GM12878 (cell line): ENCODE measurements around the gene SYNGAP1. TPM values are rescaled to one million over a fixed set of nuclear protein-coding genes. Genes with fewer than 3 reads are reported as not detected.

Source experiments
- ATAC-seq: fragments of 200-7000 bp; cut with Tn5 transposase; 3 replicates; pipeline ENCODE4 v1.9.1; 2020; ENCODE audit warnings: mild to moderate bottlenecking, moderate library complexity
- BruUV-seq: library from RNA; stranded (reverse); fragments of 400-500 nt; replicated peaks from 2 replicates; lab custom pipeline; 2021; lab: Mats Ljungman, UMichigan
- CTCF ChIA-PET: fragments of 300-600 bp; sonication (Branson Sonifier 250); formaldehyde crosslinking; extraction: SDS; loops from one replicate; lab custom pipeline; 2021; ENCODE audit warnings: inconsistent platforms; lab: Yijun Ruan, JAX
- POLR2A ChIA-PET: fragments of 350-600 bp; formaldehyde crosslinking; extraction: SDS; loops from one replicate; lab custom pipeline; 2021; ENCODE audit warnings: inconsistent platforms; lab: Charles Lee
- RAD21 ChIA-PET: fragments of 300-600 bp; sonication (Branson Sonifier 250); formaldehyde crosslinking; loops from one replicate; lab custom pipeline; 2023; ENCODE audit warnings: antibody characterized with exemption; ENCODE audit not compliant: unreplicated experiment; lab: Charles Lee
- SMC1A ChIA-PET: fragments of 300-600 bp; sonication (Branson Sonifier 250); formaldehyde crosslinking; loops from one replicate; lab custom pipeline; 2023; ENCODE audit not compliant: unreplicated experiment, uncharacterized antibody; lab: Charles Lee
- DNase-seq: peaks from one replicate; pipeline ENCODE4 v3.0.0-alpha.2; 2011; ENCODE audit warnings: low read depth, low spot score
- FAIRE-seq: peaks from 3 replicates; lab custom pipeline; 2011; peaks lifted over from hg19 to GRCh38; lab: Jason Lieb, UNC
- H2AFZ ChIP-seq: 2 replicates; pipeline ENCODE4 v1.6.0; 2011; ENCODE audit warnings: low read depth, low read length, control low read depth; ENCODE audit not compliant: control insufficient read depth
- H3K27ac ChIP-seq: 2 replicates; pipeline ENCODE4 v1.5.1; 2011; ENCODE audit warnings: control low read depth; ENCODE audit not compliant: control insufficient read depth, insufficient read depth
- H3K27me3 ChIP-seq, 2 experiments: replicated peaks in 1 of 2; 2 replicates each; pipeline versions ENCODE4 v1.6.0 to v1.6.1; 2011; ENCODE audit warnings: low read length in 1 of 2; ENCODE audit not compliant: control insufficient read depth in 2 of 2, insufficient read depth in 2 of 2
- H3K36me3 ChIP-seq, 2 experiments: 2 replicates each; pipeline ENCODE4 v1.5.1; 2011; ENCODE audit warnings: low read length in 1 of 2; ENCODE audit not compliant: control insufficient read depth in 2 of 2, insufficient read depth in 2 of 2
- H3K4me1 ChIP-seq: 2 replicates; pipeline ENCODE4 v1.6.1; 2011; ENCODE audit warnings: mild to moderate bottlenecking, low read length, moderate library complexity, mixed read lengths; ENCODE audit not compliant: control insufficient read depth, insufficient read depth
- H3K4me2 ChIP-seq: 2 replicates; pipeline ENCODE4 v1.6.0; 2011; ENCODE audit warnings: control low read depth; ENCODE audit not compliant: control insufficient read depth, insufficient read depth
- H3K4me3 ChIP-seq: fragments of 200-600 bp; sonication (generic); 2 replicates; pipeline ENCODE4 v1.5.1; 2016
- H3K79me2 ChIP-seq: 2 replicates; pipeline ENCODE4 v1.6.0; 2011; ENCODE audit warnings: low read length; ENCODE audit not compliant: control insufficient read depth, insufficient read depth
- H3K9ac ChIP-seq: 2 replicates; pipeline ENCODE4 v1.8.0; 2011; ENCODE audit warnings: low read length, control low read depth, mixed read lengths; ENCODE audit not compliant: control insufficient read depth, insufficient read depth
- H3K9me3 ChIP-seq: replicated peaks from 3 replicates; pipeline ENCODE4 v1.5.1; 2011; ENCODE audit warnings: mild to moderate bottlenecking, low read length; ENCODE audit not compliant: control insufficient read depth, insufficient read depth
- H4K20me1 ChIP-seq: 2 replicates; pipeline ENCODE4 v1.6.0; 2011; ENCODE audit not compliant: control insufficient read depth, insufficient read depth
- ATF7 ChIP-seq: fragments of 450-650 bp; IDR thresholded peaks from 2 replicates; pipeline ENCODE4 v1.6.1; 2016; ENCODE audit warnings: low read depth, mild to moderate bottlenecking
- EP300 ChIP-seq, 2 experiments: fragments of 150-350 bp in 1 of 2; IDR thresholded peaks; 2 replicates each; pipeline ENCODE4 v1.6.1; 2011 to 2012; ENCODE audit warnings: low read depth in 2 of 2, low read length in 2 of 2, borderline replicate concordance in 1 of 2, improper control_type of control experiment in 1 of 2, inconsistent platforms in 1 of 2; ENCODE audit not compliant: control insufficient read depth in 1 of 2
- IKZF1 ChIP-seq: fragments of 450-650 bp; conservative IDR thresholded peaks from 2 replicates; pipeline ENCODE4 v1.6.1; 2017; ENCODE audit warnings: antibody characterized with exemption, mild to moderate bottlenecking
- IKZF2 ChIP-seq, 2 experiments: fragments of 450-650 bp; IDR thresholded peaks; 2 replicates each; pipeline ENCODE4 v1.6.1; 2017; ENCODE audit warnings: mild to moderate bottlenecking in 2 of 2, moderate library complexity in 2 of 2
- IRF4 ChIP-seq: IDR thresholded peaks from 2 replicates; pipeline ENCODE4 v1.6.1; 2011; ENCODE audit warnings: low read depth, low read length
- NR2C1 ChIP-seq: fragments of 450-650 bp; IDR thresholded peaks from 2 replicates; pipeline ENCODE4 v1.6.1; 2017; ENCODE audit warnings: antibody characterized with exemption, mild to moderate bottlenecking, moderate library complexity
- NR2C2 ChIP-seq: IDR thresholded peaks from 2 replicates; pipeline ENCODE4 v1.6.1; 2011; ENCODE audit warnings: borderline replicate concordance, low read depth; ENCODE audit not compliant: control insufficient read depth, insufficient read length
- RAD21 ChIP-seq: IDR thresholded peaks from 2 replicates; pipeline ENCODE4 v1.6.1; 2011; ENCODE audit warnings: mild to moderate bottlenecking, low read depth, low read length, moderate library complexity; ENCODE audit not compliant: insufficient read depth
- SMARCA5 ChIP-seq: fragments of 450-650 bp; IDR thresholded peaks from 2 replicates; pipeline ENCODE4 v1.6.1; 2017; ENCODE audit warnings: mild to moderate bottlenecking
- STAT1 ChIP-seq: fragments of 450-650 bp; conservative IDR thresholded peaks from 2 replicates; pipeline ENCODE4 v1.6.1; 2014; ENCODE audit warnings: antibody characterized with exemption, mild to moderate bottlenecking
- TARDBP ChIP-seq: IDR thresholded peaks from 2 replicates; pipeline ENCODE4 v1.6.1; 2016; ENCODE audit warnings: borderline replicate concordance
- TCF12 ChIP-seq: IDR thresholded peaks from 2 replicates; pipeline ENCODE4 v1.6.1; 2011; ENCODE audit warnings: low read depth, mild to moderate bottlenecking, low read length
- TCF3 ChIP-seq: IDR thresholded peaks from 2 replicates; pipeline ENCODE4 v1.6.1; 2012; ENCODE audit warnings: low read depth, mild to moderate bottlenecking, low read length, borderline replicate concordance; ENCODE audit not compliant: insufficient read depth
- ZNF24 ChIP-seq: fragments of 450-650 bp; IDR thresholded peaks from 2 replicates; pipeline ENCODE4 v1.6.1; 2017; ENCODE audit warnings: antibody characterized with exemption, mild to moderate bottlenecking
- ZSCAN29 ChIP-seq: fragments of 450-650 bp; IDR thresholded peaks from 2 replicates; pipeline ENCODE4 v1.6.1; 2017; ENCODE audit warnings: mild to moderate bottlenecking, moderate library complexity
- WGBS: methylation state at CpG from one replicate; pipeline ENCODE4 v1.1.6; 2016; ENCODE audit warnings: low lambda C conversion rate; ENCODE audit not compliant: insufficient replicate concordance, insufficient coverage; ENCODE audit errors: missing lambda C conversion rate; 5-methylcytosine and 5-hydroxymethylcytosine counted together
- in situ Hi-C: fragments of 300-500 bp; cut with MboI; formaldehyde crosslinking; loops from 9 replicates; pipeline ENCODE4 v1.14.3; 2018; ENCODE audit warnings: mixed read lengths
- intact Hi-C: fragments of 100-400 bp; cut with micrococcal nuclease; formaldehyde crosslinking; loops from one replicate; pipeline ENCODE4 v1.14.2; 2022; ENCODE audit not compliant: unreplicated experiment
- polyA plus RNA-seq, 11 experiments: library from polyadenylated mRNA; depleted of rRNA in 4 of 11; unstranded in 6 of 11; stranded (reverse) in 5 of 11; fragments of >200 nt; fragmentation: Nextera tagmentation in 4 of 11; fragmentation: Illumina TruSeq in 1 of 11; extraction: Ambion mirVana in 4 of 11; extraction: Trizol in 1 of 11; gene quantifications; 1 replicate in 1 of 11; 2 replicates in 10 of 11; pipeline versions ENCODE4 v1.2.1 to v1.2.3, GENCODE V29; 2011 to 2016; ENCODE audit warnings: inconsistent platforms in 2 of 11, missing spikeins in 2 of 11, low read depth in 1 of 11
- total RNA-seq, 4 experiments: library from RNA; depleted of rRNA in 3 of 4; stranded (reverse); fragments of >200 nt in 3 of 4; fragmentation: Illumina TruSeq in 1 of 4; extraction: Trizol in 1 of 4; gene quantifications; 2 replicates each; pipeline versions ENCODE4 v1.2.1 to v1.2.3, GENCODE V29; 2013 to 2021
- TF ChIP-seq, protein P1 (sequence below): fragments of 450-650 bp; IDR thresholded peaks from 2 replicates; pipeline ENCODE4 v1.6.1; 2018; ENCODE audit warnings: mild to moderate bottlenecking, low read depth, moderate library complexity; ENCODE audit not compliant: partially characterized antibody
- TF ChIP-seq, protein P2 (sequence below): fragments of 450-650 bp; IDR thresholded peaks from 2 replicates; pipeline ENCODE4 v1.6.1; 2017; ENCODE audit warnings: borderline replicate concordance
- TF ChIP-seq, protein P3 (sequence below): fragments of 150-350 bp; IDR thresholded peaks from 2 replicates; pipeline ENCODE4 v1.6.1; 2016; ENCODE audit warnings: low read depth, low read length

The SYNGAP1 gene
- total and polyA plus RNA-seq, 10 of the 15 experiments (the other 5 are each of a cell fraction or from before 2014, with no cell fraction given): 0.05 to 9.2 (median 1.2) TPM

DNA sequence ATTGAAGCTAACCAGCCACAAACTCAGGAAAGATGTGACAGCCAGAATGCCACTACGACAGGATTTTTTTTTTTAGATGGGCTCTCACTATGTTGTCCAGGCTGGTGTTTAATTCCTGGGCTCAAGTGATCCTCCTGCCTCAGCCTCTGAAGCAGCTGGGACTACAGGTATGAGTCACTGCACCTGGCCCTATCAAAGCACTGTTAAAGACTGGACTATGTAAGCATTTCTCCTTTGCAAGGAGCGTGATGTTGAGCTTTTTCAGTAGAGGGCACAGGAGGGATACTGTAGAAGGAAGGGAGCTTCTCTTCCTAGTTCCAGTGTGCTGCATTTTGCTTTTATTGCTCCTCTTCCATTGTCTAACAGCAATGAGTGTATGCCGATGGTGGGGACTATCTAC, 70.3 kb downstream of the SYNGAP1 start:
- Histone ChIP-seq H3K27ac (no peak overlapping the region), H3K4me1 (no peaks in the 10 kb centered on the region), H2AFZ (no peak overlapping the region), H3K36me3 (no peaks in the 10 kb centered on the region), H3K9ac (no peak overlapping the region), H3K27me3 (no peaks in the 10 kb centered on the region; a peak in 1 of 4 replicates), H3K4me2 (no peak overlapping the region), H3K4me3 (no peak overlapping the region), H4K20me1 (no peaks in the 10 kb centered on the region), H3K9me3 (no peaks in the 10 kb centered on the region), H3K79me2 (no peaks in the 10 kb centered on the region)
- FAIRE-seq: no peak
- BruUV-seq: no TSS peak
- ChIA-PET SMC1A (interaction anchor here (1.1 kb wide), 1 partner anchor 36 kb away, joined by 3 read pairs; the partner anchor contains the start of gene ZBTB9), POLR2A (interaction anchor here (0.5 kb wide), 1 partner anchor 59 kb away, joined by 6 read pairs; no protein-coding TSS in a partner anchor), CTCF (interaction anchor here (0.7 to 1.1 kb wide), 4 partner anchors 9 to 739 kb away, joined by 3 read pairs; no protein-coding TSS in a partner anchor), RAD21 (interaction anchor here (0.8 to 1.0 kb wide), 2 partner anchors 18 to 90 kb away, joined by 3 read pairs; partner anchors contain the start of gene BAK1)
- DNase-seq: no peak
- WGBS: 67% methylated on average over 3 of the region's 3 CpGs
- in situ Hi-C loops: no loop called here
- intact Hi-C loops: no loop called here
- peak; percentile 57 for ATAC-seq
- TF ChIP-seq IKZF1: no peak
- no peak for TF ChIP-seq NR2C1
- TF ChIP-seq TCF12: peak; percentile 72; the same call in 1 of the 2 replicates
- no peak for TF ChIP-seq EP300 (IDR thresholded peaks at IDR 0.05; ENCODE audit: borderline replicate concordance in 1 of 2, control insufficient read depth in 1 of 2, low read depth in 2 of 2, low read length in 2 of 2)
- TF ChIP-seq, protein P1, sequence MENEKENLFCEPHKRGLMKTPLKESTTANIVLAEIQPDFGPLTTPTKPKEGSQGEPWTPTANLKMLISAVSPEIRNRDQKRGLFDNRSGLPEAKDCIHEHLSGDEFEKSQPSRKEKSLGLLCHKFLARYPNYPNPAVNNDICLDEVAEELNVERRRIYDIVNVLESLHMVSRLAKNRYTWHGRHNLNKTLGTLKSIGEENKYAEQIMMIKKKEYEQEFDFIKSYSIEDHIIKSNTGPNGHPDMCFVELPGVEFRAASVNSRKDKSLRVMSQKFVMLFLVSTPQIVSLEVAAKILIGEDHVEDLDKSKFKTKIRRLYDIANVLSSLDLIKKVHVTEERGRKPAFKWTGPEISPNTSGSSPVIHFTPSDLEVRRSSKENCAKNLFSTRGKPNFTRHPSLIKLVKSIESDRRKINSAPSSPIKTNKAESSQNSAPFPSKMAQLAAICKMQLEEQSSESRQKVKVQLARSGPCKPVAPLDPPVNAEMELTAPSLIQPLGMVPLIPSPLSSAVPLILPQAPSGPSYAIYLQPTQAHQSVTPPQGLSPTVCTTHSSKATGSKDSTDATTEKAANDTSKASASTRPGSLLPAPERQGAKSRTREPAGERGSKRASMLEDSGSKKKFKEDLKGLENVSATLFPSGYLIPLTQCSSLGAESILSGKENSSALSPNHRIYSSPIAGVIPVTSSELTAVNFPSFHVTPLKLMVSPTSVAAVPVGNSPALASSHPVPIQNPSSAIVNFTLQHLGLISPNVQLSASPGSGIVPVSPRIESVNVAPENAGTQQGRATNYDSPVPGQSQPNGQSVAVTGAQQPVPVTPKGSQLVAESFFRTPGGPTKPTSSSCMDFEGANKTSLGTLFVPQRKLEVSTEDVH: no peak
- TF ChIP-seq IKZF2 (IDR thresholded peaks at IDR 0.05): no peak
- no peak for TF ChIP-seq ZSCAN29
- 0 out of 2 replicates have a peak, but pooled peaks have one; percentile 29 for TF ChIP-seq RAD21
- no peak for TF ChIP-seq STAT1
- TF ChIP-seq, protein P2, sequence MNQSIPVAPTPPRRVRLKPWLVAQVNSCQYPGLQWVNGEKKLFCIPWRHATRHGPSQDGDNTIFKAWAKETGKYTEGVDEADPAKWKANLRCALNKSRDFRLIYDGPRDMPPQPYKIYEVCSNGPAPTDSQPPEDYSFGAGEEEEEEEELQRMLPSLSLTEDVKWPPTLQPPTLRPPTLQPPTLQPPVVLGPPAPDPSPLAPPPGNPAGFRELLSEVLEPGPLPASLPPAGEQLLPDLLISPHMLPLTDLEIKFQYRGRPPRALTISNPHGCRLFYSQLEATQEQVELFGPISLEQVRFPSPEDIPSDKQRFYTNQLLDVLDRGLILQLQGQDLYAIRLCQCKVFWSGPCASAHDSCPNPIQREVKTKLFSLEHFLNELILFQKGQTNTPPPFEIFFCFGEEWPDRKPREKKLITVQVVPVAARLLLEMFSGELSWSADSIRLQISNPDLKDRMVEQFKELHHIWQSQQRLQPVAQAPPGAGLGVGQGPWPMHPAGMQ: no peak
- no peak for TF ChIP-seq ATF7
- no peak for TF ChIP-seq SMARCA5
- peak; percentile 61; the same call in 1 of the 2 replicates for TF ChIP-seq IRF4
- no peak for TF ChIP-seq NR2C2
- TF ChIP-seq TCF3: peak; percentile 50; the same call in 1 of the 2 replicates
- no peak for TF ChIP-seq TARDBP
- TF ChIP-seq ZNF24: no peak
- TF ChIP-seq, protein P3, sequence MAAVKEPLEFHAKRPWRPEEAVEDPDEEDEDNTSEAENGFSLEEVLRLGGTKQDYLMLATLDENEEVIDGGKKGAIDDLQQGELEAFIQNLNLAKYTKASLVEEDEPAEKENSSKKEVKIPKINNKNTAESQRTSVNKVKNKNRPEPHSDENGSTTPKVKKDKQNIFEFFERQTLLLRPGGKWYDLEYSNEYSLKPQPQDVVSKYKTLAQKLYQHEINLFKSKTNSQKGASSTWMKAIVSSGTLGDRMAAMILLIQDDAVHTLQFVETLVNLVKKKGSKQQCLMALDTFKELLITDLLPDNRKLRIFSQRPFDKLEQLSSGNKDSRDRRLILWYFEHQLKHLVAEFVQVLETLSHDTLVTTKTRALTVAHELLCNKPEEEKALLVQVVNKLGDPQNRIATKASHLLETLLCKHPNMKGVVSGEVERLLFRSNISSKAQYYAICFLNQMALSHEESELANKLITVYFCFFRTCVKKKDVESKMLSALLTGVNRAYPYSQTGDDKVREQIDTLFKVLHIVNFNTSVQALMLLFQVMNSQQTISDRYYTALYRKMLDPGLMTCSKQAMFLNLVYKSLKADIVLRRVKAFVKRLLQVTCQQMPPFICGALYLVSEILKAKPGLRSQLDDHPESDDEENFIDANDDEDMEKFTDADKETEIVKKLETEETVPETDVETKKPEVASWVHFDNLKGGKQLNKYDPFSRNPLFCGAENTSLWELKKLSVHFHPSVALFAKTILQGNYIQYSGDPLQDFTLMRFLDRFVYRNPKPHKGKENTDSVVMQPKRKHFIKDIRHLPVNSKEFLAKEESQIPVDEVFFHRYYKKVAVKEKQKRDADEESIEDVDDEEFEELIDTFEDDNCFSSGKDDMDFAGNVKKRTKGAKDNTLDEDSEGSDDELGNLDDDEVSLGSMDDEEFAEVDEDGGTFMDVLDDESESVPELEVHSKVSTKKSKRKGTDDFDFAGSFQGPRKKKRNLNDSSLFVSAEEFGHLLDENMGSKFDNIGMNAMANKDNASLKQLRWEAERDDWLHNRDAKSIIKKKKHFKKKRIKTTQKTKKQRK: no peak
